Stomach (tissue), 4 donors: ENCODE data around the gene KRT83.

ENCODE experiments used
- CTCF ChIP-seq, 7 experiments: fragments of 450-650 bp in 4 of 7; fragments of 200-600 bp in 3 of 7; sonication (generic) in 3 of 7; IDR thresholded peaks; one replicate each; pipeline ENCODE4 v1.5.1; 2016 to 2019; ENCODE audit warnings: antibody characterized with exemption in 7 of 7, control low read depth in 2 of 7, mild to moderate bottlenecking in 1 of 7
- POLR2A ChIP-seq, 4 donors: fragments of 450-650 bp; IDR thresholded peaks; one replicate each; pipeline ENCODE4 v1.6.1; 2016; ENCODE audit warnings: antibody characterized with exemption in 4 of 4, control low read depth in 2 of 4, mild to moderate bottlenecking in 1 of 4, moderate library complexity in 1 of 4

- TF ChIP-seq CTCF (IDR thresholded peaks at IDR 0.05) (no peak), POLR2A (IDR thresholded peaks at IDR 0.05) (no peak)
These were observed 9.1 kb downstream of the KRT83 start for GRCh38 chr12:52312086-52312485.
